CD4-positive, alpha-beta memory T cell (primary cell): ENCODE results near the gene CYREN. TPM values are rescaled to one million over a fixed set of nuclear protein-coding genes. Genes with fewer than 3 reads are reported as not detected.

ENCODE experiments used
- CTCF ChIA-PET: fragments of 350-600 bp; sonication (Branson Sonifier 250); formaldehyde crosslinking; loops from one replicate; lab custom pipeline; 2021; ENCODE audit warnings: inconsistent platforms; ENCODE audit not compliant: partially characterized antibody; lab: Charles Lee
- POLR2A ChIA-PET: fragments of 350-600 bp; sonication (Branson Sonifier 250); formaldehyde crosslinking; loops from one replicate; lab custom pipeline; 2021; ENCODE audit not compliant: partially characterized antibody; lab: Charles Lee
- DNase-seq, 5 donors: peaks; one replicate each; pipeline versions ENCODE4 v3.0.0 to v3.0.0-alpha.2; 2020 to 2022; ENCODE audit warnings: mixed read lengths in 1 of 5
- H3K27ac ChIP-seq: one replicate; pipeline ENCODE4 v1.7.0; 2013; ENCODE audit warnings: low read depth, low read length
- H3K27me3 ChIP-seq: 2 replicates; pipeline ENCODE4 v1.7.0; 2013; ENCODE audit warnings: mild to moderate bottlenecking, low read length, moderate library complexity; ENCODE audit not compliant: insufficient read depth
- H3K36me3 ChIP-seq: 2 replicates; pipeline ENCODE4 v1.7.0; 2013; ENCODE audit warnings: mild to moderate bottlenecking, low read length, moderate library complexity; ENCODE audit not compliant: insufficient read depth
- H3K4me1 ChIP-seq: 2 replicates; pipeline ENCODE4 v1.7.0; 2013; ENCODE audit warnings: mild to moderate bottlenecking, low read length, moderate library complexity; ENCODE audit not compliant: insufficient read depth
- H3K4me3 ChIP-seq, 2 donors: one replicate each; pipeline ENCODE4 v1.7.0; 2013; ENCODE audit warnings: low read length in 2 of 2, mild to moderate bottlenecking in 1 of 2
- H3K9me3 ChIP-seq, 2 donors: one replicate each; pipeline ENCODE4 v1.7.0; 2013; ENCODE audit warnings: low read length in 2 of 2, control low read depth in 1 of 2; ENCODE audit not compliant: control insufficient read depth in 1 of 2
- H3K27ac Mint-ChIP-seq, 7 donors: one replicate each; pipeline ENCODE4 v1.8.0; 2020 to 2021; ENCODE audit warnings: mixed read lengths in 7 of 7, mild to moderate bottlenecking in 6 of 7, inconsistent platforms in 3 of 7, moderate library complexity in 3 of 7
- H3K27me3 Mint-ChIP-seq, 2 donors: one replicate each; pipeline ENCODE4 v1.8.0; 2020 to 2021; ENCODE audit warnings: mixed read lengths in 2 of 2
- H3K36me3 Mint-ChIP-seq, 2 donors: one replicate each; pipeline ENCODE4 v1.8.0; 2020 to 2021; ENCODE audit warnings: mixed read lengths in 2 of 2, inconsistent platforms in 1 of 2, mild to moderate bottlenecking in 1 of 2
- H3K4me1 Mint-ChIP-seq, 4 donors: one replicate each; pipeline ENCODE4 v1.8.0; 2020 to 2021; ENCODE audit warnings: mixed read lengths in 4 of 4, mild to moderate bottlenecking in 1 of 4
- H3K4me3 Mint-ChIP-seq, 8 donors: one replicate each; pipeline ENCODE4 v1.8.0; 2020 to 2021; ENCODE audit warnings: mixed read lengths in 8 of 8, mild to moderate bottlenecking in 7 of 8, moderate library complexity in 6 of 8, inconsistent platforms in 3 of 8
- H3K9me3 Mint-ChIP-seq, 8 donors: one replicate each; pipeline ENCODE4 v1.8.0; 2020 to 2021; ENCODE audit warnings: mixed read lengths in 8 of 8, mild to moderate bottlenecking in 5 of 8, inconsistent platforms in 3 of 8, moderate library complexity in 1 of 8
- intact Hi-C: fragments of 100-400 bp; cut with micrococcal nuclease; formaldehyde crosslinking; loops from one replicate; pipeline ENCODE4 v1.15.1; 2023
- polyA plus RNA-seq, 2 donors: library from polyadenylated mRNA; unstranded; fragments of 300-500 nt; fragmentation: Illumina TruSeq; gene quantifications; one replicate each; pipeline ENCODE4 v1.2.3, GENCODE V29; 2021
- total RNA-seq, 2 experiments: library from RNA; stranded (reverse); gene quantifications; one replicate each; pipeline ENCODE4 v1.2.3, GENCODE V29; 2021

Gene CYREN
- total and polyA plus RNA-seq, 4 experiments from 2014 or later = 35.2 to 52.9 (median 45.9) TPM

DNA sequence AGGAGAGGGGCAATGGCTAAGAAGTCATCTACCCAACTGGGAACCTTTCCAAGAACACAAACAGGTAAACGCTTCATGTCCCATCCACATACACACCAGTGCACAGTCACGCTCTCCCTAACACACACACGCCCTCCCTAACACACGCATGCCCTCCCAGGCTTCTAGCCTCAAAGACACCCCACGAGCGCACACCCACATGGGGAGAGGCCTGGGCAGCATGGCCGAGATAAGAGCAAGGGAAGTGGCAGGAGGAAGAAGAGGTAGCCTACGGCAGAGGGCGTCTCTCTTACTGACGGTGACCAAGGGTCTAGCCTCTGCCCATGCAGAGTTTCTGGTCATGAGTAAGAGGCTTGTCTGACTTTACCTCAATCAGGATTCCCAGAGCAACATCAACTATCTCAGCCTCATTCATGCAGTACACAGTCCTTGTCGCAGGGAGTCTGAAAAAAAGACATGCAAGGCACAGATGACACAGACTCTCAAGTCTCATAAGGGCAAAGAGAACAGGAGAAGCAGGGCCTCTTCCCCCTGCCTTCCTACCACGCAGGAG, 3.1 kb downstream of the CYREN start:
- Histone ChIP-seq H3K27me3 (no peaks in the 10 kb centered on the region), H3K9me3 (no peaks in the 10 kb centered on the region), H3K4me1 (peaks cover 43% of the 10 kb centered on the region), H3K27ac (peak overlapping the region; percentile 42), H3K4me3 (no peak overlapping the region), H3K36me3 (peaks cover 22% of the 10 kb centered on the region)
- H3K27ac Mint-ChIP-seq = peak overlapping the region; percentile 83 to 97 (median 91)
- intact Hi-C loops = no loop called here
- H3K27me3 Mint-ChIP-seq = no peaks in the 10 kb centered on the region
- peaks cover 43 to 64% of the 10 kb centered on the region in 2 donors for H3K36me3 Mint-ChIP-seq
- DNase-seq = no peak
- H3K9me3 Mint-ChIP-seq = peaks cover 0 to 3% (median 0%) of the 10 kb centered on the region in 8 donors
- POLR2A ChIA-PET = interaction anchor here (4.3 to 9.4 kb wide), 3 partner anchors 7 to 181 kb away, joined by 59 to 215 read pairs (median 65); partner anchors contain the start of genes AGBL3 and TMEM140
- peak overlapping the region in 7 of 8 donors; percentile 27 to 72 (median 47) for H3K4me3 Mint-ChIP-seq
- CTCF ChIA-PET = interaction anchor here (5.5 to 12.3 kb wide), 3 partner anchors 11 to 182 kb away, joined by 54 to 162 read pairs (median 113); partner anchors contain the start of genes AGBL3 and TMEM140
- peaks cover 35 to 69% (median 54%) of the 10 kb centered on the region in 4 donors for H3K4me1 Mint-ChIP-seq

- Histone ChIP-seq H3K36me3 (peaks cover 22% of the 10 kb centered on the region), H3K9me3 (no peaks in the 10 kb centered on the region), H3K27ac (no peak overlapping the region), H3K27me3 (no peaks in the 10 kb centered on the region), H3K4me3 (no peak overlapping the region), H3K4me1 (peaks cover 37% of the 10 kb centered on the region)
- Mint-ChIP-seq H3K9me3 (peaks cover 0 to 6% (median 2%) of the 10 kb centered on the region in 8 donors), H3K4me1 (peaks cover 37 to 77% (median 53%) of the 10 kb centered on the region in 4 donors), H3K27me3 (no peaks in the 10 kb centered on the region), H3K27ac (peak overlapping the region; percentile 47 to 96 (median 88)), H3K36me3 (peaks cover 52 to 74% of the 10 kb centered on the region in 2 donors), H3K4me3 (peak overlapping the region in 1 of 8 donors; percentile 64)
- ChIA-PET CTCF (interaction anchor here (5.5 to 12.3 kb wide), 3 partner anchors 10 to 181 kb away, joined by 54 to 162 read pairs (median 113); partner anchors contain the start of genes AGBL3 and TMEM140), POLR2A (interaction anchor here (9.4 kb wide), 1 partner anchor 18 kb away, joined by 215 read pairs; the partner anchor contains the start of gene TMEM140)
- intact Hi-C loops = no loop called here
- no peak for DNase-seq
Observed at GRCh38 chr7:135166338-135166990, 4.0 kb downstream of the CYREN start.

DNA sequence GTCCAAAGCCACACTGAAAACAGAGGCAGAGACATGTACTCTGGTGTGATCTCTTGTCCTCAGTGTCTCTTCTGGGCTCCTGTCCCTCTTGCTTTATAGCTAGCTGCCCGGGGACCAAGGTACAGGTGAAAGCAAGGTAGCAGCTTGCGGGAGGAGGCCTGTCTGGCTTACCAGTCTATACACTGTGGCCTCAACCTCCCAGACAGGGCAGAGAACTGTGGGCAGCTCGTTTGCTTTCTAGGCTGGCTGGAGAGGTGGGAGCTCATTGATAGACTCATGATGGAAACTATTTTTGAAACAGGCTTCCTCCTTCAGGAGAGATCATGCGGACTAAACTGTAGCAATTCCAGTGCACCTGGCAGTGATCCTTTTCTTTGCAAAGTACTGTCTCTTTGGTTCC, 4.6 kb downstream of the CYREN start:
- Histone ChIP-seq H3K36me3 (peaks cover 22% of the 10 kb centered on the region), H3K4me3 (no peak overlapping the region), H3K27me3 (no peaks in the 10 kb centered on the region), H3K4me1 (peaks cover 34% of the 10 kb centered on the region), H3K27ac (no peak overlapping the region), H3K9me3 (no peaks in the 10 kb centered on the region)
- H3K27ac Mint-ChIP-seq = peak overlapping the region in 5 of 7 donors; percentile 51 to 96 (median 61)
- H3K4me3 Mint-ChIP-seq = no peak overlapping the region
- peaks cover 0 to 6% (median 2%) of the 10 kb centered on the region in 8 donors for H3K9me3 Mint-ChIP-seq
- intact Hi-C loops = no loop called here
- ChIA-PET POLR2A (interaction anchor here (1.0 to 9.4 kb wide), 3 partner anchors 17 to 179 kb away, joined by 3 to 215 read pairs (median 4); partner anchors contain the start of genes TMEM140 and WDR91), CTCF (interaction anchor here (8.3 to 12.3 kb wide), 2 partner anchors 17 to 181 kb away, joined by 113 to 162 read pairs; partner anchors contain the start of genes AGBL3 and TMEM140)
- no peaks in the 10 kb centered on the region for H3K27me3 Mint-ChIP-seq
- no peak for DNase-seq
- peaks cover 58 to 78% of the 10 kb centered on the region in 2 donors for H3K36me3 Mint-ChIP-seq
- peaks cover 36 to 78% (median 52%) of the 10 kb centered on the region in 4 donors for H3K4me1 Mint-ChIP-seq

DNA sequence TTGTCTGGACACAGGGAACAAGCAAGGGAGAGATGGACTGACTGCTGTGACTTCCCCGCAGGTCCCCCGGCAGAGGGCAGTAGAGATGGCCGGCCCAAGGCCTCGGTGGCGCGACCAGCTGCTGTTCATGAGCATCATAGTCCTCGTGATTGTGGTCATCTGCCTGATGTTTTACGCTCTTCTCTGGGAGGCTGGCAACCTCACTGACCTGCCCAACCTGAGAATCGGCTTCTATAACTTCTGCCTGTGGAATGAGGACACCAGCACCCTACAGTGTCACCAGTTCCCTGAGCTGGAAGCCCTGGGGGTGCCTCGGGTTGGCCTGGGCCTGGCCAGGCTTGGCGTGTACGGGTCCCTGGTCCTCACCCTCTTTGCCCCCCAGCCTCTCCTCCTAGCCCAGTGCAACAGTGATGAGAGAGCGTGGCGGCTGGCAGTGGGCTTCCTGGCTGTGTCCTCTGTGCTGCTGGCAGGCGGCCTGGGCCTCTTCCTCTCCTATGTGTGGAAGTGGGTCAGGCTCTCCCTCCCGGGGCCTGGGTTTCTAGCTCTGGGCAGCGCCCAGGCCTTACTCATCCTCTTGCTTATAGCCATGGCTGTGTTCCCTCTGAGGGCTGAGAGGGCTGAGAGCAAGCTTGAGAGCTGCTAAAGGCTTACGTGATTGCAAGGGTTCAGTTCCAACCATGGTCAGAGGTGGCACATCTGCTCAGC, 6.0 kb downstream of the CYREN start:
- H3K4me1 Mint-ChIP-seq = peaks cover 43 to 82% (median 60%) of the 10 kb centered on the region in 4 donors
- no peak overlapping the region for H3K27ac ChIP-seq
- POLR2A ChIA-PET = interaction anchor here (1.0 to 9.4 kb wide), 5 partner anchors 16 to 519 kb away, joined by 3 to 215 read pairs (median 4); partner anchors contain the start of genes TMEM140 and WDR91

DNA sequence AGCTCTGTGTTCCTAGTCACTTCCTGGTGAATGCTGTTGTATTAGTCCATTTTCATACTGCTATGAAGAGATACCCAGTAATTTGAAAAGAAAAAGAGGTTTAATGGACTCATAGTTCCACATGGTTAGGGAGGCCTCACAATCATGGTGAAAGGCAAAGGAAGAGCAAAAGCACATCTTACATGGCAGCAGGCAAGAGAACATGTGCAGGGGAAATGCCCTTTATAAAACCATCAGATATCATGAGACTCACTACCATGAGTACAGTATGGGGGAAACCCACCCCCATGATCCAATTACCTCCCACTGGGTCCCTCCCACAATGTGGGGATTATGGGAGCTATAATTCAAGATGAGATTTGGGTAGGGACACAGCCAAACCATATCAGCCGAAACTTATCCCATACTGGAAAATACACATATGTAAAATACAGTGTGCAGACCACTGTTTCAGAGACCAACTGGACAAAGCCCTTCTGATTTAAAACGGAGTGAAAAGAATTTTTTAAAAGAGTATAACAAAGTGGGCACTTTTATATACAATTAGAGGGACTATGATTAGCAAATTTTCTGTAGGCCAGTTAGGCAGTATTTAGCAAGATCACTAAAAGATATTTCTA, 8.0 kb downstream of the CYREN start:
- peaks cover 0 to 6% (median 1%) of the 10 kb centered on the region in 8 donors for H3K9me3 Mint-ChIP-seq
- peaks cover 30 to 73% (median 55%) of the 10 kb centered on the region in 4 donors for H3K4me1 Mint-ChIP-seq
- H3K27me3 Mint-ChIP-seq = no peaks in the 10 kb centered on the region
- peak overlapping the region in 5 of 7 donors; percentile 23 to 90 (median 75) for H3K27ac Mint-ChIP-seq
- DNase-seq = no peak
- H3K36me3 ChIP-seq = peaks cover 18% of the 10 kb centered on the region
- no peaks in the 10 kb centered on the region for H3K27me3 ChIP-seq
- POLR2A ChIA-PET = interaction anchor here (0.9 to 5.1 kb wide), 3 partner anchors 7 to 175 kb away, joined by 7 to 59 read pairs (median 7); partner anchors contain the start of genes CYREN and TMEM140
- H3K27ac ChIP-seq = no peak overlapping the region
- H3K4me1 ChIP-seq = peaks cover 43% of the 10 kb centered on the region
- H3K9me3 ChIP-seq = no peaks in the 10 kb centered on the region
- H3K36me3 Mint-ChIP-seq = peaks cover 59 to 74% of the 10 kb centered on the region in 2 donors
- intact Hi-C loops = no loop called here
- H3K4me3 ChIP-seq = no peak overlapping the region
- H3K4me3 Mint-ChIP-seq = no peak overlapping the region
- CTCF ChIA-PET = interaction anchor here (1.2 to 12.3 kb wide), 3 partner anchors 8 to 177 kb away, joined by 4 to 162 read pairs (median 26); partner anchors contain the start of genes AGBL3, CYREN and TMEM140

More for the DNA sequence above, 6.0 kb downstream of the CYREN start:
- CTCF ChIA-PET = interaction anchor here (0.6 to 12.3 kb wide), 4 partner anchors 15 to 179 kb away, joined by 3 to 162 read pairs (median 58); partner anchors contain the start of genes AGBL3 and TMEM140
- Histone ChIP-seq H3K27me3 (no peaks in the 10 kb centered on the region), H3K36me3 (peaks cover 22% of the 10 kb centered on the region), H3K9me3 (no peaks in the 10 kb centered on the region), H3K4me1 (peaks cover 42% of the 10 kb centered on the region), H3K4me3 (no peak overlapping the region)
- H3K27me3 Mint-ChIP-seq = no peaks in the 10 kb centered on the region
- intact Hi-C loops = no loop called here
- H3K36me3 Mint-ChIP-seq = peaks cover 66 to 84% of the 10 kb centered on the region in 2 donors
- H3K27ac Mint-ChIP-seq = peak overlapping the region; percentile 42 to 85 (median 71)
- H3K4me3 Mint-ChIP-seq = peak overlapping the region in 1 of 8 donors; percentile 51
- H3K9me3 Mint-ChIP-seq = peaks cover 0 to 6% (median 1%) of the 10 kb centered on the region in 8 donors
- DNase-seq = no peak

GRCh38 chr7:135161669-135162068, 8.8 kb downstream of the CYREN start:
- Mint-ChIP-seq H3K36me3 (peaks cover 62 to 73% of the 10 kb centered on the region in 2 donors), H3K9me3 (peaks cover 0 to 12% (median 6%) of the 10 kb centered on the region in 8 donors), H3K27me3 (no peaks in the 10 kb centered on the region), H3K4me1 (peaks cover 28 to 74% (median 56%) of the 10 kb centered on the region in 4 donors), H3K4me3 (peak overlapping the region in 1 of 8 donors; percentile 44), H3K27ac (peak overlapping the region in 4 of 7 donors; percentile 52 to 81 (median 67))
- DNase-seq = no peak
- intact Hi-C loops = no loop called here
- H3K4me3 ChIP-seq = no peak overlapping the region
- H3K36me3 ChIP-seq = peaks cover 10% of the 10 kb centered on the region
- H3K27me3 ChIP-seq = no peaks in the 10 kb centered on the region
- no peak overlapping the region for H3K27ac ChIP-seq
- CTCF ChIA-PET = interaction anchor here (1.8 to 12.3 kb wide), 3 partner anchors 8 to 177 kb away, joined by 6 to 162 read pairs (median 26); partner anchors contain the start of genes AGBL3, CYREN and TMEM140
- POLR2A ChIA-PET = interaction anchor here (0.9 to 5.4 kb wide), 3 partner anchors 8 to 14 kb away, joined by 7 to 74 read pairs (median 59); partner anchors contain the start of genes CYREN and TMEM140
- H3K4me1 ChIP-seq = peaks cover 39% of the 10 kb centered on the region
- H3K9me3 ChIP-seq = no peaks in the 10 kb centered on the region
